Endothelial cell of umbilical vein (primary cell): Measurements from ENCODE around the gene VSTM2B. TPM values are rescaled to one million over a fixed set of nuclear protein-coding genes. Genes with fewer than 3 reads are reported as not detected.

Source experiments
- BruUV-seq: library from RNA; stranded (reverse); fragments of 400-500 nt; replicated peaks from 2 replicates; lab custom pipeline; 2021; lab: Mats Ljungman, UMichigan
- CTCF ChIA-PET: fragments of 300-600, 350-600 bp; sonication (Branson Sonifier 250); formaldehyde crosslinking; loops from one replicate; lab custom pipeline; 2021; ENCODE audit warnings: antibody characterized with exemption, inconsistent platforms; lab: Charles Lee
- POLR2A ChIA-PET: fragments of 300-600, 350-600 bp; sonication (Branson Sonifier 250); formaldehyde crosslinking; loops from one replicate; lab custom pipeline; 2021; ENCODE audit warnings: antibody characterized with exemption, inconsistent platforms; lab: Charles Lee
- DNase-seq: peaks from one replicate; pipeline ENCODE4 v3.0.0-alpha.2; 2011; ENCODE audit warnings: low read depth, low spot score
- FAIRE-seq: peaks from 2 replicates; lab custom pipeline; 2011; peaks lifted over from hg19 to GRCh38; lab: Jason Lieb, UNC
- H2AFZ ChIP-seq: 2 replicates; pipeline ENCODE4 v1.6.0; 2012; ENCODE audit warnings: low read depth, low read length, control low read depth, inconsistent platforms
- H3K27ac ChIP-seq: 2 replicates; pipeline ENCODE4 v1.5.1; 2011; ENCODE audit warnings: low read depth, mild to moderate bottlenecking, control low read depth, low read length, moderate library complexity; ENCODE audit not compliant: insufficient read depth
- H3K27me3 ChIP-seq, 2 experiments: 2 replicates each; pipeline versions ENCODE4 v1.6.0 to v1.6.1; 2011; ENCODE audit warnings: low read length in 2 of 2, mixed read lengths in 1 of 2; ENCODE audit not compliant: control insufficient read depth in 2 of 2, insufficient read depth in 2 of 2
- H3K36me3 ChIP-seq, 2 experiments: 2 replicates in 1 of 2; 3 replicates in 1 of 2; pipeline ENCODE4 v1.5.1; 2011; ENCODE audit warnings: low read length in 2 of 2, mild to moderate bottlenecking in 1 of 2, moderate library complexity in 1 of 2; ENCODE audit not compliant: control insufficient read depth in 2 of 2, insufficient read depth in 2 of 2; ENCODE audit errors: extremely low read depth in 1 of 2
- H3K4me1 ChIP-seq: 3 replicates; pipeline ENCODE4 v1.5.1; 2011; ENCODE audit warnings: mild to moderate bottlenecking, low read length; ENCODE audit not compliant: control insufficient read depth, insufficient read depth; ENCODE audit errors: extremely low read depth
- H3K4me2 ChIP-seq: 2 replicates; pipeline ENCODE4 v1.6.1; 2011; ENCODE audit warnings: low read length, control low read depth, mixed read lengths; ENCODE audit not compliant: insufficient read depth
- H3K4me3 ChIP-seq, 3 experiments: fragments of 200-600 bp in 1 of 3; sonication (generic), shearing (Covaris generic) in 1 of 3; replicated peaks in 1 of 3; 2 replicates each; pipeline ENCODE4 v1.5.1; 2011 to 2016; ENCODE audit warnings: control low read depth in 3 of 3, low read length in 3 of 3, mild to moderate bottlenecking in 2 of 3, inconsistent platforms in 1 of 3, low read depth in 1 of 3, moderate library complexity in 1 of 3; ENCODE audit not compliant: insufficient read depth in 1 of 3
- H3K79me2 ChIP-seq: 2 replicates; pipeline ENCODE4 v1.6.0; 2012; ENCODE audit warnings: low read length, inconsistent platforms; ENCODE audit not compliant: control insufficient read depth, insufficient read depth
- H3K9ac ChIP-seq: replicated peaks from 2 replicates; pipeline ENCODE3; 2011; ENCODE audit warnings: low read length, control low read depth; ENCODE audit not compliant: insufficient read depth; ENCODE audit errors: extremely low read depth
- H3K9me1 ChIP-seq: replicated peaks from 3 replicates; pipeline ENCODE4 v1.6.0; 2011; ENCODE audit warnings: mild to moderate bottlenecking, low read length; ENCODE audit not compliant: control insufficient read depth, insufficient read depth; ENCODE audit errors: extremely low read depth
- H3K9me3 ChIP-seq: replicated peaks from 2 replicates; pipeline ENCODE4 v1.5.1; 2012; ENCODE audit warnings: low read length, inconsistent platforms; ENCODE audit not compliant: control insufficient read depth, insufficient read depth
- H4K20me1 ChIP-seq: replicated peaks from 2 replicates; pipeline ENCODE3; 2011; ENCODE audit warnings: mild to moderate bottlenecking, low read length; ENCODE audit not compliant: control insufficient read depth, insufficient read depth; ENCODE audit errors: extremely low read depth
- CTCF ChIP-seq, 2 donors: IDR thresholded peaks; 1 replicate in 1 of 2; 2 replicates in 1 of 2; pipeline ENCODE4 v1.5.1; 2011; ENCODE audit warnings: low read length in 2 of 2, mild to moderate bottlenecking in 2 of 2, moderate library complexity in 2 of 2, control low read depth in 1 of 2, inconsistent platforms in 1 of 2, low read depth in 1 of 2; ENCODE audit not compliant: insufficient read depth in 1 of 2; ENCODE audit errors: extremely low read depth in 1 of 2
- EZH2 ChIP-seq: IDR thresholded peaks from 2 replicates; pipeline ENCODE4 v1.6.1; 2012; ENCODE audit warnings: borderline replicate concordance, low read depth, mild to moderate bottlenecking, moderate library complexity, low read length, inconsistent platforms; ENCODE audit not compliant: severe bottlenecking
- FOS ChIP-seq: IDR thresholded peaks from 2 replicates; pipeline ENCODE4 v1.6.1; 2011; ENCODE audit warnings: mild to moderate bottlenecking, low read length, moderate library complexity, borderline replicate concordance; ENCODE audit not compliant: insufficient read depth
- GATA2 ChIP-seq: IDR thresholded peaks from 2 replicates; pipeline ENCODE4 v1.7.0; 2011; ENCODE audit warnings: low read depth, mild to moderate bottlenecking, moderate library complexity, mixed read lengths, low read length; ENCODE audit not compliant: insufficient read length, insufficient read depth
- JUN ChIP-seq: IDR thresholded peaks from 2 replicates; pipeline ENCODE4 v1.6.1; 2011; ENCODE audit warnings: borderline replicate concordance, low read depth; ENCODE audit not compliant: insufficient read length, insufficient read depth
- MAX ChIP-seq: IDR thresholded peaks from 2 replicates; pipeline ENCODE4 v1.6.1; 2011; ENCODE audit not compliant: insufficient read depth, insufficient read length
- MYC ChIP-seq: IDR thresholded peaks from one replicate; pipeline ENCODE4 v1.6.1; 2011; ENCODE audit warnings: mild to moderate bottlenecking, low read depth, low read length
- POLR2A ChIP-seq: IDR thresholded peaks from 2 replicates; pipeline ENCODE4 v1.6.1; 2012; ENCODE audit warnings: low read depth, mild to moderate bottlenecking, control low read depth, low read length
- POLR2AphosphoS5 ChIP-seq: IDR thresholded peaks from 2 replicates; pipeline ENCODE4 v1.6.1; 2012; ENCODE audit warnings: low read depth, mild to moderate bottlenecking, control low read depth, low read length, moderate library complexity; ENCODE audit not compliant: insufficient read depth
- dilution Hi-C: fragments of 300-500 bp; cut with MboI; formaldehyde crosslinking; loops from one replicate; pipeline ENCODE4 v1.15.0; 2019; ENCODE audit warnings: low sequenced_read_pairs; ENCODE audit not compliant: extremely low pct_ligation_motif_present
- intact Hi-C: fragments of 100-400 bp; cut with micrococcal nuclease; formaldehyde crosslinking; loops from one replicate; pipeline ENCODE4 v1.10.0; 2022
- polyA plus RNA-seq, 4 experiments: library from polyadenylated mRNA; depleted of rRNA in 3 of 4; stranded (reverse) in 3 of 4; unstranded in 1 of 4; fragments of >200 nt; gene quantifications; 2 replicates each; pipeline versions ENCODE4 v1.2.1 to v1.2.3, GENCODE V29; 2011 to 2012; ENCODE audit warnings: missing spikeins in 1 of 4
- total RNA-seq: library from RNA; stranded (reverse); gene quantifications from 2 replicates; pipeline ENCODE4 v1.2.3, GENCODE V29; 2021

The VSTM2B gene
- total and polyA plus RNA-seq, 2 donors (not counting 3 experiments of a cell fraction or from before 2014, with no cell fraction given): not detected

DNA sequence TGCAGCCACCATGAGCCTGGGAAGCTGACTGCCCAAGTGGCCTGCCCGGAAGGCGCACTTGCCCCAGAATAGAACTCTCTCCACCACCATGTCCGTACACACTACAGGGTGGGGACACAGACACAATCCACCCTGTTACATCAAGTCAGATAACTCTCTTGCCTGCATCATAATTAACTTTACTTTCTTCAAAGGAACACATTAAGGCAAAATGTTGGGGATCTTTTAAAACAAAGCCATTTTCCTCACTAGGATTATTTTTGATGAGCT, 23.3 kb upstream of the VSTM2B start:
- H2AFZ ChIP-seq: no peak overlapping the region
- H3K9ac ChIP-seq: no peak overlapping the region
- no peak overlapping the region for H3K4me3 ChIP-seq
- dilution Hi-C loops (no loop called here), intact Hi-C loops (no loop called here)
- no peaks in the 10 kb centered on the region for H3K36me3 ChIP-seq
- H3K9me3 ChIP-seq: peaks cover 5% of the 10 kb centered on the region
- no TSS peak for BruUV-seq
- FAIRE-seq: no peak
- no peaks in the 10 kb centered on the region for H3K27me3 ChIP-seq
- H3K4me1 ChIP-seq: no peaks in the 10 kb centered on the region
- ChIA-PET POLR2A (no interaction called here), CTCF (interaction anchor here (1.7 kb wide), 1 partner anchor 9 kb away, joined by 4 read pairs; no protein-coding TSS in a partner anchor)
- no peaks in the 10 kb centered on the region for H4K20me1 ChIP-seq
- no peaks in the 10 kb centered on the region for H3K9me1 ChIP-seq
- no peak for DNase-seq
- H3K79me2 ChIP-seq: no peaks in the 10 kb centered on the region
- no peak for TF ChIP-seq EZH2
- TF ChIP-seq CTCF (IDR thresholded peaks at IDR 0.05; ENCODE audit: extremely low read depth in 1 of 2, insufficient read depth in 1 of 2, low read depth in 1 of 2, low read length in 2 of 2): no peak
- TF ChIP-seq POLR2AphosphoS5: no peak
- TF ChIP-seq POLR2A: no peak
- no peak for TF ChIP-seq JUN
- no peak for TF ChIP-seq GATA2
- no peak for TF ChIP-seq FOS
- TF ChIP-seq MYC: no peak
- TF ChIP-seq MAX: no peak
- H3K4me2 ChIP-seq: no peak overlapping the region
- no peak overlapping the region for H3K27ac ChIP-seq
